Measurements from ENCODE around the gene CGB8.
"Not testable (repeated sequence)": the region's sequence is repeated elsewhere in the genome, so short reads cannot be mapped to it uniquely, and the experiment has no call there.

CGB8 gene

DNA sequence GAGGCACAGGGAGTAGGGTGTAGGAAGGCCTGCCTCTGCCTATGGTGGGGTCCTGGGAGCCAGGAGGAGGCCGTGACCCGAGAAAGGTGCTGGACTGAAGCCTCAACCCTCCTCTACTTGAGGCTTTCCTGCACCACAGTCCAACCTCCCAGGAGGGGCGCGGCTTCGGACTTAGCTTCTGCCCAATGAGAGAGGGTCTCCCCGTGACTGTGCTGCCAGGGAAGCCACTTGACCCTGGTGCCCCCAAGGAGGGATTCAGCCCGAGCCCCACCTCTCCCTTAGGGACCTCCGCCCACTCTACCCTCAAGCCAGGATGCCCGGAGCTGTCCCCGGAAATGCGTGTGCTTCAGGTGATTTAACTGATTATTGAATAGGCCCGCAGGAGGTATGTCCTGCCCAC is at the start of gene CGB8:
TSS of gene CGB8 (minus strand) at position 101 of the 400 bp plus-strand sequence. CDS start 372 bp downstream, outside the sequence.
- DNase-seq = not testable (repeated sequence)

DNA sequence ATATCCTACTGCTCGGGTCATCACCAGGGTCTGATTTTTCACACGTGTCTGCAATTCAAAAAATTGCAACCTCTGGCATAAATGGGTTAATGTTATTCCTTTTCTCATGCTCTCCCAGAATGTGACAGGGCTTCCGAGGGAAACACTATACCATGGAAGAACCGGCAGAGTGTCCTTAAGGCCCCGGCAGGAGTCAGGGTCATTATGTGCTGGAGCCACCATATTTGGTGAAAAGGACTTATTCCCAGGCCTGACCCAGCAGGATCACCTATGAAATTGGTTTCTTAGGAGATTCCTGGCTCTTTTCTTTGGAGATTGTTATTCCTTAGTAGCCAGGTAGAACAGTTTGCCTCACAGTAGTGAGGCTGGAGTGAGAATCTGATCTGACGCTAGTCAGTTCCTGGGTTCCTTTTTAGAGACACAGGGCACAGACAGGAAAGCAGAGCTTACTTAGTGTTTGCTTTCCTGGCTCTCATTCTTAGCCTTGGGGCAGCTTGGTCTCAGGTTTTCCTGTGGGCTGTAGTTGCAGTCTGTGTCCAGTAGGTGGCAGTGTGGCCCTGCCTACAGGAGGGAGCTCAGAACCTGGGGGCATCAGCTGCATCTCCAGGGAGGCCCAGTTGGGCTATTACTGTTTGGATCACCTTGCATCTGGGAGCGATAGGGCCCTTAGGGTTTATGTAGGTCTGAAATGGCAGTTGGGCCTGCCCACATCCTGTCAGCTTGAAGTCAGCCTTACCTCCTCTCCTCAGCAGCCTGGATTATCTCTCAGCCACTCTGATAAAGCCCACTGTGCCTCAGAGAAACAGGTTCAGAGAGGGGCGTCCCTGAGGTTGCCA is 48.8 kb upstream of the CGB8 start:
- DNase-seq = peak; percentile 86

DNA sequence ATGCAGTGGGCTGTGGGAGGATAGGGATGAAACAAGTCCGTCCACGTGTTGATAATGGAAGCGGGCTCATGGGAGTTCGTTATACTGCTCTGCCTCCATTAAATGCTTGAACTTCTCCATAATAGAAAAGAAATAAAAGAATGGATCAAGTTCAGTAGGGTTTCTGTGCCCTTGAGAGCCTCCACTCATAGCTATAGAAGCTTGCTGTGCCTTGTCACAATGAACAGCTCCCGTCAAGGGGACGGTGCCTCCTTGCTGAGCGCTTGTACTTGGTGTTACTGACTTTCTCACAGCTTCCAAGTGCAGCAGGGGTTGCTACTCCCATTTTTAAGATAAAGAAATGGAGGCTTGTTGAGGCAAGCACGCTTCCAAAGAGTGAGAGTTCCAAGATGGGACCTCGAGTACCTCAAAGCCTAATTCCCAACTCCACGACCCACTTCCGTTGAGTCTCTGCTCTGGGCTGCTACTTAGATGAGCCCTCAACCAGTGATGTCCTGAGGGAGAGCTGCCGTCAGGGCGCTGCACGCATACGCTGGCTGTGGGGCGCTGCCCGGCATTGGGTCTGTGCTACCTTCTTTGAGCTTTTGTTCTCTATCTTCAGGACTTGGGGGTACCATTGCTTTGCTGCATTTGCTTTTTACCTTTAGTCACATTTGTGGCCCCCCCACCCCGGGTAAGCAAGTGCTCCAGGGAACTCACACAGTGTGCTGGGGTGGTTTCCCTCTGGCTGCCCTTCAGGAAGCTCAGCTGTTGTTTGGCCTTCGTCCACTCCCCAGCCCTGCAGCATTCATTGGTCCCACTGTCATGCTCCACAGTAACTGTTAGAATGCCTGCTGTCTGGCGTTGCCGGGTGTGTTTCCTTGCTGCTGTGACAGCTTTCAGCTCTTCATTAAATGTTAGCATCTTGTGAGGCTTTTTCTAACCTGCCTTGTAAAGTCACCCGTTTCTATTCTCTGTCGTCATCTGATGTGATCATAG is 45.9 kb upstream of the CGB8 start:
- no peak for DNase-seq

DNA sequence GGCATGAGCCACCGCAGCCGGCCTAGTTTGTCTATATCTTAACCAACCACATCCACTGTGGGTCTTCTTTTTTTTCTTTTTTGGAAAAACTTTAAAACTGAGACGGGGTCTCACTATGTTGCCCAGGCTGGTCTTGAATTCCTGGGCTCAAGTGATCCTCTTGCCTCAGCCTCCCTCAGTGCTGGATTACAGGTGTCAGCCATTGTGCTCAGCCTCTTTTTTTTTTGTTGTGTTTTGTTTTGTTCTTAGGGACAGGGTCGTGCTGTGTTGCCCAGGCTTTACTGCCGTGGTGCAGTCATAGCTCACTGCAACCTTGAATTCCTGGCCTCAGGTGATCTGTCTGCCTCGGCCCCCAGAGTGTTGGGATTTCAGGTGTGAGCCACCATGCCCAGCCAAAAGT is 43.8 kb upstream of the CGB8 start:
- no peak for DNase-seq

DNA sequence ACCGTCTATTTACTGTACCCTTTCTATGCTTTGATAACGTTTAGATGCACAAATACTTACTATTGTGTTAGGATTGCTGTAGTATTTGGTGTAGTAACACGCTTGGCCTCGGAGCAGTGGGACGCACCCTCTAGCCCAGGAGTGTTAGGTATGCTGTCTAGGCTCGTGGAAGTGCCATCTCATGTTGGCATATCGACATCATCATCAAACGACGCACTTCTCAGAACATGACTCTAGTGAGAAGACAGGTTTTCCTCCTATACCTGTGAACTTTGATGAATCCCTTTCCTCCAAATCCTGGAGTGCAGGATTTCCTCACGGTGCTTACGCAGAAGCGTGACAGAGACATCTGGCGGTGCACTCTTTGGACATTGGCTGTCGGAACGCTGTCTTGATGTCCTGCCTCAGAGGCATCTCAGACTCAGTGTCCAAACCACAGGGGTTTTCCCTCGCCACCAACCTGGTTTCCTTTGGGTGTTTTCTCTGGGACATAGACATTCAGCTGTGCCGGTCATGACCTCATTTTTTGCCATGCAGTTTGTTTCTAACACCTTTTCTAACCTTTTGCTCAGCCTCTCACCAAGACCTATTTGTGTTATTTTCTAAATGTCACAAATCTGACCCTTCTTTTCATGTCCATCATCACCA is 42.6 kb upstream of the CGB8 start:
- no peak for DNase-seq

DNA sequence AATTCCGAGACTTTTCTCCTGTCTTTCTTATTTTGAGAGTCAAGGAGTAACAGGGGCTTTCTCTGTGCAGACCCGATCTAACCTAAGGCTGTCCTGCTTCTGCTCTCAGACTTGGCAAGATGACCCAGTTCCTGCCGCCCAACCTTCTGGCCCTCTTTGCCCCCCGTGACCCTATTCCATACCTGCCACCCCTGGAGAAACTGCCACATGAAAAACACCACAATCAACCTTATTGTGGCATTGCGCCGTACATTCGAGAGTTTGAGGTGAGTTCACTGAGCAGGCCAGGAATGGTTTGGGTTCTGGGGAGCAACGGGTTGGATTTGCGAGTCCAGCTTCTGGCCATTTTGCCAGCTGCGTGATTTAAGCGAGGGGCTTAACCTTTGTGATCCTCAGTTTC is 37.4 kb upstream of the CGB8 start:
- no peak for DNase-seq

DNA sequence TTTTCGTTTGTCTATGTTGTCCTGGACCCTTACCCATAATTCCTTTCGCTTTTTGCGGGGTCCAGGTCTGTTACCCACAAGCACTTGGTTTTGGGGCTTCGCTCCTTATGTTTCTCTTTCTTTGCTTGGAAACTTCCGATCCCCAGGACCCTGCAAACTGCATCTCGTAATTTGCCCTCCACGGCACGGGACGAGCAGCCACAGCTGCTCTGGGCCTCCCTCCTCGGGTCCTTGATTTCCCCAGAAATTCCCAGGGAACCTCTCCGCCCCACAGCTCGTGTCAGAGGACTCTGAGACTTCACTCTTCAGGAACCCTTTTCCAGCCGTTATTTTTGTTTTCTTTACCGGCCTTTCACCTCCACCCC is 36.9 kb upstream of the CGB8 start:
- no peak for DNase-seq

DNA sequence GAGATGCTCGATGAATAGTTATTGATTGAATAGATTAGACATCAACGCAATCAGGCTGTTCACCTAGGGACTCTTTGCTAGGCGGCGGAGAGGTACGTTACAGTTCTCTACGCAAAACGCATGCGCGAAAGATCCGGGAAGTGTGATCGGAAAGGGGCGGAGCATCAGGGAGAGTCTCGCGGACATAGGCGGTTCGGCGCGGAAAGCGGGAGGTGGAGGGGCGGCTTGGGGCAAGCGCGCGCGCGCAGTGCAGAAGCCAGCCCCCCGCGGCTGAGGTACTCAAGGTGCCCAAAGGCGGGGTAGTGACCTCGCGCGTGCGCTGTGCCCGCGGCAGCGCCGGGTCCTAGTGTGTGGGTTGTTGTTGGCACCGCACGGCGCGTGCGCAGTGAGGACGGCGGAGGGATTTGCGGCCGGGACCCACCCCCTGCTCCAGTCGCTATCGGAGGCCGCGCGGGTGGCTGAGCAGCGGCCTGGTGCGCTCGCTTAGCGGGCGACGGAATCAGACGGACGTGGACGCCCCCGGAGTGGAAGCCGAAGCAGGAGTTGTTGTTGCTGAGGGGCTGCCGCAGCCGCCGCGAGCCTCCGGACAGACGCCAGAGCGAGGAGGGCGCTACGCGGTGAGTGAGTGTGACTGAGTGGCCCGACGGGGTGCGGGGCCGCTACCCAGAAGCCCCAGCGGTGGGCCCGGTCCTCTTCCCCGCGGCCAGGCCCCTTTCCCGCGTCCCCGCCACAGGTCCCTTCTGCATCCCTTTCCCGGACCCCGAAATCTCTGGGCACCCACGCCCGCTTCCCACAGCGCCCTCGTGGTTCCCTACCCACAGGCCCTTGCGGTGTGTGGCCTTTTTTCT is 36.3 kb upstream of the CGB8 start, which contains the start of gene SNRNP70:
TSS of gene SNRNP70 (plus strand) at position 432 of the 848 bp plus-strand sequence. CDS start 964 bp downstream, outside the sequence.
- peak; percentile 100 for DNase-seq

DNA sequence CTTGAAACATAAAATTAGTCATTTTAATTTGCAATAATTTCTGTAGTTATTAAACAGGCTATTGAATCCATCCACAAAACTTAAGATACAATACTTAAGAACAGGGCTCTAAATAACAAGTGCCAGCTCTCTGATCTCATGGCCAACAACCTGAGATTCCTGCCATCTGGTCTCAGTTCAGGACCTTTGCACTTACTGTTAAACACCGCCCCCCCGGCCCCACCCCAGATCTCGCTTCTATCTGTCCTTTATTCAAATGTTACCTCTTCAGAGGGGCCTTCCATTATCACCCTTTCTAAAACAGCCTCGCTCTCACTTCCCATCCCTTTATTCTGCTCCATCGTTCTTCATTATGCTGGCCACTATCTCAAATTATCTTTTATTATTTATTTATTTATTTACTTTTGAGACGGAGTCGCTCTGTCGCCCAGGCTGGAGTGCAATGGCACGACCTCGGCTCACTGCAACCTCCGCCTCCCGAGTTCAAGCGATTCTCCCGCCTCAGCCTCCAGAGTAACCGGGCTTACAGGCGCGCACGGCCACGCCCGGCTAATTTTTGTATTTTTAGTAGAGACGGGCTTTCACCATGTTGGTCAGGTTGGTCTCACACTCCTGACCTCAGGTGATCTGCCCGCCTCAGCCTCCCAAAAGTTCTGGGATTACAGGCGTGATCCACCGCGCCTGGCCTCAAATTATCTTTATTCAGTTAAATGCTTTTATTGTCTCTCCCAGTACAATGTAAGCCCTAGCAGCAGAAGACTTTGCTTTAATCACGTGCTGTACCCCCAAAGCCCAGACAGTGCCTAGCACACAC is 35.5 kb upstream of the CGB8 start:
- DNase-seq = peak; percentile 53

DNA sequence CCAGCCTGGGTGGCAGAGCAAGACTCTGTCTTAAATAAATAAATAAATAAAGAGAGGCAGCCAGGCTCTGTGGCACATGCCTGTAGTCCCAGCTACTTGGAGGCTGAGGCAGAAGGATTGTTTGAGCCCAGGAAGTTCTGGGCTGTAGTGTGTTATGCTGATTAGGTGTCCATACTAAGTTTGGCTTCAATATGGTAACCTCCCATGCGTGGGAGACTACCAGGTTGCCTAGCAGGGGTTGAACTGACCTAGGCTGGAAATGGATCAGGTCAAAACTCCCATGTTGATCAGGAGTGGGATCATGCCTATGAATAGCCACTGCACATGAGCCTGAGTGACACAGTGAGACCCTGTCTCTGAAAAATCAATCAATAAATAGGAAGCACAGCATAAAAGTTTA is 32.4 kb upstream of the CGB8 start:
- DNase-seq = no peak

DNA sequence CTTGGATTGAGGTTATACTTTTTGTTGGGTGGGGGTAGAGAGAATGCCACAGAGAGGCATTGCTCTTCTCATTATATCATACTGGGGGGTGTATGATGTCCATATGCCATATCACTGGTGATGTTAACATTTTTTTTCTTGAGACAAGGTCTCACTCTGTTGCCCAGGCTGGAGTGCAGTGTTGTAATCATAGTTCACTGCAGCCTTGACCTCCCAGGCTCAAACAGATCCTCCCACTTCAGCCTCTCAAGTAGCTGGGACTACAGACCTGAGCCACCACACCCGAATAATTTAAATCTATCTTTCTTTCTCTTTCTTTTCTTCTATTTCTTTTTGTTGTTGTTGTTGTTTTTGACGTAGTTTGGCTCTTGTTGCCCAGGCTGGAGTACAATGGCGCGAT is 31.5 kb upstream of the CGB8 start:
- no peak for DNase-seq

DNA sequence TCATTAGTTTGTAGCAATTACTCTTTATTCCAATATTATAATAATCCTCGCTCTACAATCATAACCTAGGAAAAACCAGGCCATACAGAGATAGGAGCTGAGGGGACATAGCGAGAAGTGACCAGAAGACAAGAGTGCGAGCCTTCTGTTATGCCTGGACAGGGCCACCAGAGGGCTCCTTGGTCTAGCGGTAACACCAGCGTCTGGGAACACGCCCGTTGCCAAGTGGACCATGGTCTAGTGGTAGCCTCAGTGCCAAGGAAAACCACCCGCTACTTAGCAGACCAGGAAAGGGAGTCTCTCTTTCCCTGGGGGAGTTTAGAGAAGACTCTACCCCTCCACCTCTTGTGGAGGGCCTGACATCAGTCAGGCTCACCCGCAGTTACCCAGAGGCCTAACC is 26.0 kb upstream of the CGB8 start:
- DNase-seq = peak; percentile 68

DNA sequence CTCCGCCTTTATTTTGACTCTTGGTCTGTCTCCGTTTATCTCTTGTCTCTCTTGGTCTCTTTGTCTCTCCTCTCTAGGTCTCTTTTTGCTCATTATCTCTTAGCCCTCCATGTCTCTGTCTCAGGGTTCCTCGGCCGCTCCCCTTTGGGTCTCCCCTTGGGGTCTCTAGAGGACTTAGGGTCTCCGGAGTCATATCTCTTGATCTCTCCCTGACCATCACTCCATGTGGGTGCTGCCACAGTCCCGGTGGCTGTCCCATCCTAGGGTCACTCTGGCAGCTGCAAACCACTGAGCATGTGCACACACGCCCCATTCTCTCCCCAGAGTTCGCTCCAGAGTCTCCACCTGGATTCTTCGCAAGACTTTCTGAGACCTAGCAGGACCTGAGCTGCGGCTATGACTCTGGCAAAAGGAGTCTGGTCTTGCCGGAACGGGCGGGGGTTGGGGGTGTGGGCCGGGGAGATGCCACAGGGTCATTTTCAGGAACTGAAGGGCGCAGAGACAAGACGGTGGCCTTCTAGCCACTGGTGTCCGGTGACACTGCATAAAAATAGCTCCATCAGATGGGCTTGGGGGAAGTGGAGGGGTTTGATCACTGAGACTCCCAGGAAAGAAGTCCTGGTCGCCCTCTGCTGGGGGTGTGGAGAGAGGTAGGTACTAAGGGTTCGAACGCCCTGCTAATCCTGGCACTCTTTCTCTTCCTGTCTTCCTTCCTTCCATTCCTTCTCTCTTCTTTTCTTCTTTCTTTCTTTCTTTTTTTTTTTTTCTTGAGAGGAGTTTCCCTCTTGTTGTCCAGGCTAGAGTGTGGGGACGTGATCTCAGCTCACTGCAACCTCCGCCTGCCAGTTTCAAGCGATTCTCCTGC is 24.8 kb upstream of the CGB8 start:
- peak; percentile 61 for DNase-seq

DNA sequence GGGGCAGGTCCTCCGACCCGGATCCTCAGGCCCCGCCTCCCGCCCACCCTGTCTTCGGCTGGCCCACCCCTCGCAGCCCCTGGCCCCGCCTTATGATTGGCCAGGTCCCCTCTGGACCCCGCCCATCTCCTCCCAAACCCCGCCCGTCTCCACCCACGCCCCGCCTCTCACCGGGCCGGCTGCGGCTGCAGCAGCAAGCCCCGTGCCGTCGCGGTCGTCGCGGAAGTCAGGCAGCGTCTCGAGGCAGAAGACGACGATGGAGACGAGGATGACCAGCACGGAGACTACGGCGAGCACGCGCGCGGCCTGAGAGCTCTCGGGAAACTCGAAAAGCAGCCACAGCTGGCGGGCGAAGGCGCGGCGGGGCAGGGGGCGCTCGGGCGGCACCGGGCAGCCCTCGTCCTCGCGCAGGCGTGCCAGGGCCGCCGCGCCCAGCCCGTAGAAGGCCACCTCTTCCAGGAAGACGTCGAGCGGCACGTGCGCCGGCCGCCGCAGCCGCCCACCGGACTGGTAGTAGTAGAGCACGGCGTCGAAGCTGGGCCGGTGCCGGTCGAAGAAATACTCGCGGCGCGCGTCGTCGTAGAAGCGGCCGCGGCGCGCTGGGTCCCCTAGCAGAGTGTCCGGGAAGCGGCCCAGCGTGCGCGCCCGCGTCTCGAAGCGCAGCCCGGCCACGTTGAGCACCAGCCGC is 23.1 kb upstream of the CGB8 start:
- DNase-seq = no peak

DNA sequence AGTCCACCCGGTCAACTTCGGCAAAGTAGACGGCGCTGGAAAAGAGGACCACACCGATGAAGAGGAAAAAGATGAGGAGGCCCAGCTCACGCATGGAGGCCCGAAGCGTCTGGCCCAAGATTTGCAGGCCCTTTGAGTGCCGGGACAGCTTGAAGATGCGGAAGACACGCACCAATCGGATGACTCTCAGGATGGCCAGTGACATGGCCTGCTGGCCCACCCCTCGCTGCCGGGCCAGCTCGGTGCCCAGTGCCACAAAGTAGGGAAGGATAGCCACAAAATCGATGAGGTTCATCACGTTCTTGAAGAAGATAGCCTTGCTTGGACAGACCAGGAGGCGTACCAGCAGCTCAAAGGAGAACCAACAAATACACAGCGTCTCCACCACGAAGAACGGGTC is 21.5 kb upstream of the CGB8 start:
- no peak for DNase-seq

DNA sequence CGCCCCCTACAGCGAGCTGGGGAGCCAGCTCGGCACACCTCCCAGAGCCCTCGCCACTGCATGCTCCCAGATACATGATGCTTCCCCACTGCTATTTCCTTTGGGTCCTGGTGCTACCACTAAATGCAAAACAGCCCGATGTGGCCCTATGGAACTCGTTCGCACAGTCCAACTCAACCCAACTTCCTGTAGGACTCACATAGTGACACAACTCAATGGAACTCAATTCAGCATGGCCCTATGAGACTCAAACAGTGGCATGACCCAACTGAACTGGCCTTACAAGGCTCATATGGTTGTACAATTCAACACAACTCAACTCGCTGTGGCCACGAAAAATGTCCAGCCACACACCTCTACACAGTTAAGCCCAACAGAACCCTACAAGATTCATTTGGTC is 20.1 kb upstream of the CGB8 start:
- DNase-seq = no peak

DNA sequence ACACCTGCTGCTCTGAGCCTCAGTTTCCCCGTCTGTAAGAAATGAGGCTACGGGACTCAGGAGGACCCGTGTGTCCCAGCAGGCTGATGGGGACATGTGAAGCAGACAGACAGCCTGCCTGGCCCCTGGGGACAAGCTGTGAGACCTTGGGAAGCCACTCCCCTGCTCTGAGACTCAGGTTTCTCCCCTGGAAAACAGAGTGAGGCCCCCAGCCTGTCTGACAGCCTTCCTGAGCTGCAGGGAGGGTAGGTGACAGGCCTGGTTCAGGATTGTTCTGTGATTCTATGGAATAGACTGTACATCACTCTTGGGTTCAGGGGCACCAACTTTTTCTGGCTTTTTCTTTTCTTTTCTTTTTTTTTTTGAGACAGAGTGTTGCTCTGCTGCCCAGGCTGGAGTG is 18.6 kb upstream of the CGB8 start:
- no peak for DNase-seq

DNA sequence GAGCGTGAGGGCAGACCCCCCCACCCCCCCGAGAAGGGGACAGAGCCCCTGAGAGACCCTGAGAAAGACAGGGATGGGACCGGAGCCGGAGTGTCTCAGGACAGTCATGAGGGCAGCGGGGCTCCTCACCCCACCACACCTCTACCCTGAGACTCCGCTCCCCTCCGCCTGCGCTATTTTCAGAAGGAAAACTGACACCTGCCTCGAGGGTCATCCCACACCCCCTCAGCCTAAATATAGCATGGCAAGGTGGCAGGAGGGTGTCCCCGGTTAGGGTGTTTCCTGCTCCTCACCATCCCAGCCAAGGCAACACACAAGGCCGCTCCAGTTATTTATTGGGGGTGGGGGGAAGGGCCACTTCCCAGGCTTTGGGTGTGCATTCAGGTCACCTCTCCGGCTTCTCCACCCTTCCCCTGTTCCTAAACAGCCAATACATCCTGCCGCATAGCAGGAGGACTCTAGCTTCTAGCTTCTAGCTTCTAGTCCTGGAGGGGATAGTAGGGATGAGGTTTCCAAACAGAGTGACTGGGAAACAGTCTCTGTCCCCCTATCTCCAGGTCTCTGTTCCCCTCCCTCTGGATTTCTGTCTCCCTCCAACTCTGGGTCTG is 17.1 kb upstream of the CGB8 start:
- no peak for DNase-seq
